ENCODE results near the gene KLF16. TPM values are rescaled to one million over a fixed set of nuclear protein-coding genes. Genes with fewer than 3 reads are reported as not detected.

KLF16 gene
- total and polyA plus RNA-seq, 9 of the 15 experiments (the other 6 are each of a cell fraction or from before 2014, with no cell fraction given): 0.04 to 60.4 (median 6.8) TPM

GRCh38 chr19:1848399-1849131, 14.8 kb downstream of the KLF16 start, which contains the start of gene REXO1 (continued):
- TF ChIP-seq CHD7 (IDR thresholded peaks at IDR 0.05; ENCODE audit: low read depth, low read length): no peak
- TF ChIP-seq TCF15 (CRISPR knock-in tag; IDR thresholded peaks at IDR 0.05): no peak
- TF ChIP-seq JUND (IDR thresholded peaks at IDR 0.05; ENCODE audit: borderline replicate concordance, low read depth, low read length): 0 out of 2 replicates have a peak, but pooled peaks have one; percentile 31
- no peak; the same call in 2 of the 3 replicates for TF ChIP-seq JUND (tag; IDR thresholded peaks at IDR 0.05; ENCODE audit: borderline replicate concordance, low read depth, low read length)
- no peak for TF ChIP-seq SRSF3 (IDR thresholded peaks at IDR 0.05; ENCODE audit: insufficient read depth, low read length)
- no peak for TF ChIP-seq PURB (CRISPR knock-in tag; IDR thresholded peaks at IDR 0.05; ENCODE audit: low read depth)
- no peak for TF ChIP-seq MXI1 (IDR thresholded peaks at IDR 0.05; ENCODE audit: low read depth, low read length)
- no peak for TF ChIP-seq LARP7 (IDR thresholded peaks at IDR 0.05)
- TF ChIP-seq CLOCK (CRISPR knock-in tag; IDR thresholded peaks at IDR 0.05; ENCODE audit: borderline replicate concordance): no peak
- TF ChIP-seq HNRNPH1 (optimal IDR thresholded peaks at IDR 0.05; ENCODE audit: low read depth, low read length): no peak
- peak; percentile 88; the same call in 1 of the 2 replicates for TF ChIP-seq GTF2E2 (tag; IDR thresholded peaks at IDR 0.05)
